ENCODE measurements around the gene STAP2. TPM values are rescaled to one million over a fixed set of nuclear protein-coding genes. Genes with fewer than 3 reads are reported as not detected.
A peak's percentile ranks its signal among the peaks of the same experiment; 100 is the strongest.

The STAP2 gene
- total RNA-seq, 2 donors from 2014 or later, result 47.9 to 107 TPM

DNA sequence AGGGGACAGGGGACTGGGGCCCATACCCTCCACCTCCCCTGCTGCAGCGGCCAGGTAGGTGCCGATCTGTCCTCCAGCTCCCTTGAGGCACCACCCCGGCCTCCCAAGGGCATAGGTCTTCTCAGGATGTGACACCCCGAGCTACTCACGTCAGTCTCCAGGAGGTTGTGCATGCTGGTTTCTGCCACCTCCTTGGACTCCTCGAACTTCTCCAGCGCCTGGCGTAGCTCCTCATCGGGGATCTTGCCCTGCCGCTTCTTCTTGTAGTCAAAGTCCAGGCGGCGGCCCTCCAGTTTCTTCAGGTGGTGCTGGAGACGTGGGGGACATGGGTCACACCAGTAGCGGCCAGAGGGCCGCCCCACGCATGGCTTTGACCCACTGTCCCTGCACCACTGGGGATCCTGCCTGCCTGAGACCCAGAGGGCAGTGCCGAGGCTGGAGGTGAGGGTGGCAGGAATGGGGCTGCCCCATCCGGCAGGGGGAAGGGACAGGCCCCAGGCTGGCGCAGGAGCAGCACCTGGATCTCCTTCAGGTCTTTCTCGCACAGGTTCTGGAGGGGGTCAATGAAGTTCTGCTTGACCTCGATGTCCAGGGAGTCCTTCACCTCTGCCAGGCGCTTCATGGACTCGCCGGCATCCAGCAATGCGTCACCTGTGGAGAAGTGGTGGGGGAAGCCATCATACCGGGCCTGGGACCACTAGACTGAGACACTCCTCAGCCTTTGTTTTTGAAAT, 25.1 kb upstream of the STAP2 start:
- 90% methylated on average over 18 of the region's 26 CpGs for WGBS
- no peak for DNase-seq (ENCODE audit: low spot score)
- intact Hi-C loops (cut with DNase I), result no loop called here
- Histone ChIP-seq H3K9me3 (no peaks in the 10 kb centered on the region), H3K36me3 (peaks cover 0 to 28% of the 10 kb centered on the region in 2 donors), H3K27ac (no peak overlapping the region), H3K4me3 (no peak overlapping the region), H3K4me1 (replicated peaks) (peaks cover 6% of the 10 kb centered on the region), H3K27me3 (replicated peaks; ENCODE audit: insufficient read depth) (no peaks in the 10 kb centered on the region)
- no peak for TF ChIP-seq POLR2AphosphoS5 (IDR thresholded peaks at IDR 0.05)
- no peak for TF ChIP-seq POLR2A (IDR thresholded peaks at IDR 0.05)
- TF ChIP-seq, protein P1, sequence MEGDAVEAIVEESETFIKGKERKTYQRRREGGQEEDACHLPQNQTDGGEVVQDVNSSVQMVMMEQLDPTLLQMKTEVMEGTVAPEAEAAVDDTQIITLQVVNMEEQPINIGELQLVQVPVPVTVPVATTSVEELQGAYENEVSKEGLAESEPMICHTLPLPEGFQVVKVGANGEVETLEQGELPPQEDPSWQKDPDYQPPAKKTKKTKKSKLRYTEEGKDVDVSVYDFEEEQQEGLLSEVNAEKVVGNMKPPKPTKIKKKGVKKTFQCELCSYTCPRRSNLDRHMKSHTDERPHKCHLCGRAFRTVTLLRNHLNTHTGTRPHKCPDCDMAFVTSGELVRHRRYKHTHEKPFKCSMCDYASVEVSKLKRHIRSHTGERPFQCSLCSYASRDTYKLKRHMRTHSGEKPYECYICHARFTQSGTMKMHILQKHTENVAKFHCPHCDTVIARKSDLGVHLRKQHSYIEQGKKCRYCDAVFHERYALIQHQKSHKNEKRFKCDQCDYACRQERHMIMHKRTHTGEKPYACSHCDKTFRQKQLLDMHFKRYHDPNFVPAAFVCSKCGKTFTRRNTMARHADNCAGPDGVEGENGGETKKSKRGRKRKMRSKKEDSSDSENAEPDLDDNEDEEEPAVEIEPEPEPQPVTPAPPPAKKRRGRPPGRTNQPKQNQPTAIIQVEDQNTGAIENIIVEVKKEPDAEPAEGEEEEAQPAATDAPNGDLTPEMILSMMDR (IDR thresholded peaks at IDR 0.05), result no peak

DNA sequence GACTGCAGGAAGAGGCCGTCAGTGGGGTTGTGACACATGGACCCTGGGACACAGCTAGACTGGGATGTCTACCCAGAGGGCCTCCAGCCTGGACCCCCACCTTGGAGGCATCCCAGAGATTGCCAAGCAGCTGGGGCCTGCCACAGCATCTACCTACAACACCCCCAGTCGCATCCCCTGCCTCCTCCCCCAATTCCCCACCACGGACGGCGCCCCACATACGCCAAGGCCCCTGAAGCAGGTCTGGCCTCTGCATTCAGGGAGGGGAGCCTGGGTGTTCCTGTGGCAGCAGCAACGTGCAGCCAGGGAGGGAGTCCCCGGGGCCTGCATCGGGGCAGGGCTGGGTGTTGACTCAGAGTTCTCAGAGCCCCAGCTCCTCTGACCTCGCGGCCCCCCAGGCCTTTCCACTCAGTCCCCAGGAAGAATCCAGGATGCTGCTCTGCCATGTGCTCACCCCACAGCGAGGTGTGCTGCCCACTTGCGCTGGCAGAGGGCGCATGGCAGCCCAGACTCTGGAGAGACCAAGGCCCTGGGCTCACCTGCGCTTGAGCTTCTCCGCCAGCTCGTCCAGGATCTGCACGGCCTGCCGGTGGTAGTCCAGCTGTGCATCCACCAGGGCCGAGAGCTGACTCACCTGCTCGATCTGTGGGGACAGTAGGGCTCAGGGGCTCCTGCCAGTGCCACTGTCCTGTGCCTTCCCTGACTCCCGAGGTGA, 24.4 kb upstream of the STAP2 start:
- Histone ChIP-seq H3K9me3 (no peaks in the 10 kb centered on the region), H3K4me3 (no peak overlapping the region), H3K27me3 (replicated peaks; ENCODE audit: insufficient read depth) (no peaks in the 10 kb centered on the region), H3K27ac (no peak overlapping the region), H3K4me1 (replicated peaks) (no peaks in the 10 kb centered on the region), H3K36me3 (peaks cover 0 to 28% of the 10 kb centered on the region in 2 donors)
- WGBS, result 65% methylated on average over 22 of the region's 22 CpGs
- intact Hi-C loops (cut with DNase I), result no loop called here
- no peak for TF ChIP-seq POLR2A (IDR thresholded peaks at IDR 0.05)
- TF ChIP-seq, protein P1 (IDR thresholded peaks at IDR 0.05), result peak in 1 of 4 experiments; percentile 9
- DNase-seq (ENCODE audit: low spot score), result no peak

DNA sequence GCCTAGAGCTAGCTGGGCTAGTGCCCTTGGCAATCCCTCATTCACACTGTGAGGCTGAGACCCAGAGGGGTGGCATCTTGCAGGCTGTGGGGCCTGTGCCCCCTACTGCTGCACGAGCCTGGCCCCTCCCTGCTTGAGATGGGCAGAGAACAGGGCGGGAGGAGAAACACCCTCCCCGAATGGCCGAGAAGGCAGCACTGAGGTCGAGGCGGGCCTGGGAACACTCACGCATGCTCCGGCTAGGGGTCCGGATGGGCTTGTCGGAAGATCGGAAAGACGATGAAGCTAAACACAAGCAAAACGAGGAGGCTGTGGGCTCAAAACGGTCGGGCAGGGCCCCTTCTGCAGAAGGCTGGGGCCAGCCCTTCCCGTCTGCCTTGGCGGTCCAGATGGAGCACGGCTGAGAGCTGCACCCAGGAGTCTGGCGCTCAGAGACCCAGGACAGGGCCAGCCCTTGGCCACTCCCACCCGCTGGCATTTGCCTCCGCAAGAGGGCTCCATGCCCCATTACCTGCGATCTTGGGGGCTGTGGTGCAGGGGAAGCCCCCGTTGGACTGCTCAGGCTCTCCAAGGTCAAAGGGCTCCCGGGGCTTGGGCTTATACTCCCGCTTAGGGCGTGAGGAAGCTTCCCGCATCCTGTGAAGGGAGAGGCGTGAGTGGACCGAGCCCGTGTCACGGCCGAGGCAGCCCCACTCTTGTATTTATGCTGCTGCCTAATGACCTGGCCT, 23.6 kb upstream of the STAP2 start:
- TF ChIP-seq POLR2A (IDR thresholded peaks at IDR 0.05) (no peak), POLR2AphosphoS5 (IDR thresholded peaks at IDR 0.05) (no peak)
- TF ChIP-seq, protein P1 (IDR thresholded peaks at IDR 0.05), result no peak
- H3K9me3 ChIP-seq, result no peaks in the 10 kb centered on the region
- H3K27ac ChIP-seq, result no peak overlapping the region
- 78% methylated on average over 24 of the region's 32 CpGs for WGBS
- no peak overlapping the region for H3K4me3 ChIP-seq
- no peaks in the 10 kb centered on the region for H3K27me3 ChIP-seq (replicated peaks; ENCODE audit: insufficient read depth)
- intact Hi-C loops (cut with DNase I), result no loop called here
- DNase-seq (ENCODE audit: low spot score), result no peak
- H3K36me3 ChIP-seq, result peaks cover 0 to 28% of the 10 kb centered on the region in 2 donors
- no peaks in the 10 kb centered on the region for H3K4me1 ChIP-seq (replicated peaks)

DNA sequence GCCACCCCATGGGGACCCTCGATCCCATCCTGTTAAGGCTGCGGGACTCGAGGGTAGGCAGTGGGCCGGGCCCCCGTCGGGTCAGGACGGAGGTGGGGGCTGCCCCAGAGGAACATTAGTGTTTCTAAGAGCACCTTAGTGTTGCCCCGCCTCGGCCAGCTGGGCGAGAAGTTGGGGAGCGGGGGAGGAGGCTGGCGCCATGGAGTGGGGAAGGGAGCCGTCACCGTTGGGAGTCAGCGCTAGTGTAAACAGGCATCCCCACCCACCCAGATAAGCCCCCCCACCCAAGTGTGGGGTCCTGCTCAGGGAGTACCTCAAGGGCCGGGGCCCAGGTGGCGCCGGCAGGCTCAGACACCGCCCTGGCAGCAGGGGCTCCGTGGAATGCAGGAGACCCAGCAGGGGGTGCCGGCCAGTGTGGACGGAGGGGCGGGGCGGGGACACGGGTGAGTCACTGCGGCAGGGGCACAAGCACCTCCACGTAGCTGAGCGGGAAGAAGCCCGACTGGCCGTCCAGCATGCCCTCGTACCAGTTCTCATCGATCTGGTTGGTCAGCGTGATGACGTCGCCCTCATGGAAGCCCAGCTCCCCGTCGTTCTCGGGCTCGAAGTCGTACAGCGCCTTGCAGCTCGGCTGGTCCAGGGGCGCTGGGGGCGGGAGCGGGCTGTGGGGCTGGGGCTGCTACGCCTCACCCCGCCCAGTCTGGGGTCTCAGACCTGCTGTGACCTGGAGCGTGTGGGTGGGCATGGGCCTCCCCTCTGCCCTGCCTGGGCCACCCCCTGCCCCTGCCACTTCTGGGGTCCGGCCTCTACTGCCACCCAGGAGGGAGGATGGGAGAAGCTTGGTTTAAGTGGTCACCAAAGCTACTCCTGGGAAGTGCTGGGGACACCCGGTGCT, 22.8 kb upstream of the STAP2 start:
- TF ChIP-seq, protein P1 (IDR thresholded peaks at IDR 0.05), result no peak
- TF ChIP-seq POLR2AphosphoS5 (IDR thresholded peaks at IDR 0.05) (no peak), POLR2A (IDR thresholded peaks at IDR 0.05) (no peak)
- intact Hi-C loops (cut with DNase I), result no loop called here
- H3K36me3 ChIP-seq, result peaks cover 0 to 28% of the 10 kb centered on the region in 2 donors

More for the DNA sequence above, 22.8 kb upstream of the STAP2 start:
- Histone ChIP-seq H3K9me3 (no peaks in the 10 kb centered on the region), H3K27me3 (replicated peaks; ENCODE audit: insufficient read depth) (no peaks in the 10 kb centered on the region), H3K4me3 (no peak overlapping the region), H3K4me1 (replicated peaks) (no peaks in the 10 kb centered on the region), H3K27ac (peak overlapping the region; percentile 26 to 55)
- 72% methylated on average over 33 of the region's 50 CpGs for WGBS
- DNase-seq (ENCODE audit: low spot score), result no peak

All from prostate gland (tissue), 2 donors.